LNCaP clone FGC (cell line): ENCODE data around the gene PEX11G.

Experiments used
- DNase-seq: peaks from one replicate; pipeline ENCODE4 v3.0.0-alpha.2; 2011; ENCODE audit warnings: low read depth
- H3K4me3 ChIP-seq: 2 replicates; pipeline ENCODE4 v1.5.1; 2011; ENCODE audit warnings: mild to moderate bottlenecking, low read depth, low read length, control low read depth
- CTCF ChIP-seq: IDR thresholded peaks from 2 replicates; pipeline ENCODE4 v1.5.1; 2012; ENCODE audit warnings: mild to moderate bottlenecking; ENCODE audit not compliant: control insufficient read depth, insufficient read depth; ENCODE audit errors: extremely low read depth

The PEX11G gene

GRCh38 chr19:7513809-7514642 is 25.2 kb upstream of the PEX11G start:
- no peak for DNase-seq

GRCh38 chr19:7512400-7512851 is 23.6 kb upstream of the PEX11G start:
- TF ChIP-seq CTCF: no peak
- H3K4me3 ChIP-seq: no peak overlapping the region
- no peak for DNase-seq

More at GRCh38 chr19:7513809-7514642, 25.2 kb upstream of the PEX11G start:
- H3K4me3 ChIP-seq: no peak overlapping the region
- no peak for TF ChIP-seq CTCF

- DNase-seq: no peak
- no peak overlapping the region for H3K4me3 ChIP-seq
- no peak for TF ChIP-seq CTCF
Measured at GRCh38 chr19:7509625-7510024, 20.8 kb upstream of the PEX11G start.

- no peak for TF ChIP-seq CTCF
- no peak overlapping the region for H3K4me3 ChIP-seq
- DNase-seq: no peak
Measured at GRCh38 chr19:7507884-7508283, 19.0 kb upstream of the PEX11G start.

- H3K4me3 ChIP-seq: no peak overlapping the region
- TF ChIP-seq CTCF: no peak
- peak; percentile 97 for DNase-seq
Measured at GRCh38 chr19:7506385-7507328, 17.8 kb upstream of the PEX11G start.

- no peak for DNase-seq
- peak overlapping the region; percentile 54 for H3K4me3 ChIP-seq
- TF ChIP-seq CTCF: no peak
Measured at GRCh38 chr19:7505682-7506384, 17.0 kb upstream of the PEX11G start.
